BLaER1 (cell line): ENCODE results near the gene MTRR.

Source experiments
- H3K27ac ChIP-seq: shearing (Covaris generic); formaldehyde crosslinking; 2 replicates; pipeline ENCODE4 v1.8.1; 2022
- H3K27me3 ChIP-seq: shearing (Covaris generic); formaldehyde crosslinking; 2 replicates; pipeline ENCODE4 v1.8.1; 2022
- H3K36me3 ChIP-seq: shearing (Covaris generic); formaldehyde crosslinking; 2 replicates; pipeline ENCODE4 v1.8.1; 2022
- H3K4me1 ChIP-seq: shearing (Covaris generic); formaldehyde crosslinking; 2 replicates; pipeline ENCODE4 v1.8.1; 2022
- H3K4me2 ChIP-seq: shearing (Covaris generic); formaldehyde crosslinking; 2 replicates; pipeline ENCODE4 v1.8.1; 2022
- H3K4me3 ChIP-seq: shearing (Covaris generic); formaldehyde crosslinking; 2 replicates; pipeline ENCODE4 v1.8.1; 2022
- H3K9ac ChIP-seq: shearing (Covaris generic); formaldehyde crosslinking; 2 replicates; pipeline ENCODE4 v1.8.1; 2022
- H3K9me3 ChIP-seq: shearing (Covaris generic); formaldehyde crosslinking; 2 replicates; pipeline ENCODE4 v1.8.1; 2022
- H4K20me1 ChIP-seq: shearing (Covaris generic); formaldehyde crosslinking; 2 replicates; pipeline ENCODE4 v1.8.1; 2022
- Cebpa-rat ChIP-seq: shearing (Covaris generic); IDR thresholded peaks from 2 replicates; pipeline ENCODE4 v1.8.1; 2022

Gene MTRR

GRCh38 chr5:7873216-7873615 lies 4.3 kb downstream of the MTRR start:
- Histone ChIP-seq H4K20me1 (peaks cover 91% of the 10 kb centered on the region), H3K27me3 (no peaks in the 10 kb centered on the region), H3K4me1 (peaks cover 44% of the 10 kb centered on the region), H3K9me3 (no peaks in the 10 kb centered on the region), H3K27ac (no peak overlapping the region), H3K4me2 (peak overlapping the region; percentile 55), H3K4me3 (no peak overlapping the region), H3K9ac (peak overlapping the region; percentile 3; the same call in 1 of the 2 replicates), H3K36me3 (peaks cover 54% of the 10 kb centered on the region)
- no peak for TF ChIP-seq Cebpa-rat

- H3K27ac ChIP-seq: no peak overlapping the region
- H3K27me3 ChIP-seq: no peaks in the 10 kb centered on the region
- no peak for TF ChIP-seq Cebpa-rat
- H3K36me3 ChIP-seq: peaks cover 68% of the 10 kb centered on the region
- H3K9ac ChIP-seq: no peak overlapping the region
- no peaks in the 10 kb centered on the region for H3K9me3 ChIP-seq
- no peak overlapping the region for H3K4me2 ChIP-seq
- peaks cover 44% of the 10 kb centered on the region for H3K4me1 ChIP-seq
- H3K4me3 ChIP-seq: no peak overlapping the region
- H4K20me1 ChIP-seq: peaks cover 99% of the 10 kb centered on the region
Observed at GRCh38 chr5:7874639-7875038, 5.7 kb downstream of the MTRR start.

DNA sequence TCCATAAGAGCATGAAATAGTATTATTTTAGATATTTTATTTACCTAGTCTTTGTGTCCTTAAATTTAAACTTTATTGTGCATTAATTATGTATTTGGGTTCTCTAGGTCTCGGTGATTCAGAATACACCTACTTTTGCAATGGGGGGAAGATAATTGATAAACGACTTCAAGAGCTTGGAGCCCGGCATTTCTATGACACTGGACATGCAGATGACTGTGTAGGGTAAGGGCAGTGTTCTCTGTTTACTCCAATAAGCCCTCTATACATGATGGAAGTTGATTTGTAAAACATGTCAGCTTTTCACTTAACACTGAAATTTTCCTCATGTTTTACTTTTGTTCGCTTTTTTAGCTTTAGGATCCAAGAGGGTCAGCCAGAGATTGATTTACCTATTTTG lies 6.2 kb downstream of the MTRR start:
- Histone ChIP-seq H3K9me3 (no peaks in the 10 kb centered on the region), H3K4me3 (no peak overlapping the region), H3K36me3 (peaks cover 74% of the 10 kb centered on the region), H3K4me2 (no peak overlapping the region), H3K27me3 (no peaks in the 10 kb centered on the region), H4K20me1 (peaks cover 99% of the 10 kb centered on the region), H3K27ac (no peak overlapping the region), H3K9ac (no peak overlapping the region), H3K4me1 (peaks cover 39% of the 10 kb centered on the region)
- no peak for TF ChIP-seq Cebpa-rat

DNA sequence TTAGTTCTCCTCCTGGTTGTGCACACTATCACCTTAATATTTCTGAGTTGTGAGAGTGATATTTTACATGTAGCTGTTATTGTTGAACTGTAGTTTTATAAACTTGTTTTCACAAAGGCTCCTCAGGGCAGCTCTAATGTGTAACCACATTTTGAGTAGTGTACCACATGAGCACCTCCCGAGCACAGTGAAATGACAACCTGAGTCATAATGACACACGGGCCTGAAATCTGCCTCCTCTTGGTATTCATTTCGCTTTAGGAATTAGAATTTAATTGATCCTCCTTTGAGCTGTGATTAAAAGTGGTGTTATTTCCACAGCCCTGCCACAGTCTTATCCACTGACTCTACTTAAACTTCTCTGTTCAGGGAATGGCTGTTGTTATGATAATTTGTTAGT lies 7.9 kb downstream of the MTRR start:
- Histone ChIP-seq H3K4me2 (no peak overlapping the region), H3K4me1 (peaks cover 22% of the 10 kb centered on the region), H3K27ac (no peak overlapping the region), H3K9me3 (no peaks in the 10 kb centered on the region), H3K9ac (no peak overlapping the region), H3K27me3 (no peaks in the 10 kb centered on the region), H3K4me3 (no peak overlapping the region), H3K36me3 (peaks cover 84% of the 10 kb centered on the region), H4K20me1 (peaks cover 99% of the 10 kb centered on the region)
- TF ChIP-seq Cebpa-rat: no peak

- Histone ChIP-seq H3K9me3 (no peaks in the 10 kb centered on the region), H3K4me2 (no peak overlapping the region), H3K4me3 (no peak overlapping the region), H3K27ac (no peak overlapping the region), H3K27me3 (no peaks in the 10 kb centered on the region), H3K36me3 (peaks cover 94% of the 10 kb centered on the region), H4K20me1 (peaks cover 99% of the 10 kb centered on the region), H3K9ac (no peak overlapping the region), H3K4me1 (peaks cover 12% of the 10 kb centered on the region)
- TF ChIP-seq Cebpa-rat: no peak
Observed at GRCh38 chr5:7877851-7878250, 8.9 kb downstream of the MTRR start.

- Histone ChIP-seq H3K27ac (no peak overlapping the region), H3K9ac (no peak overlapping the region), H3K4me2 (no peak overlapping the region), H3K4me1 (peaks cover 6% of the 10 kb centered on the region), H3K4me3 (no peak overlapping the region), H4K20me1 (peaks cover 96% of the 10 kb centered on the region), H3K27me3 (no peaks in the 10 kb centered on the region), H3K9me3 (no peaks in the 10 kb centered on the region), H3K36me3 (peaks cover 100% of the 10 kb centered on the region)
- no peak for TF ChIP-seq Cebpa-rat
Observed at GRCh38 chr5:7878381-7878873, 9.5 kb downstream of the MTRR start.

- Histone ChIP-seq H3K4me2 (no peak overlapping the region), H3K27me3 (no peaks in the 10 kb centered on the region), H3K4me1 (no peaks in the 10 kb centered on the region), H4K20me1 (peaks cover 70% of the 10 kb centered on the region), H3K36me3 (peaks cover 96% of the 10 kb centered on the region), H3K9me3 (no peaks in the 10 kb centered on the region), H3K9ac (no peak overlapping the region), H3K27ac (no peak overlapping the region), H3K4me3 (no peak overlapping the region)
- 0 out of 2 replicates have a peak, but pooled peaks have one; percentile 28 for TF ChIP-seq Cebpa-rat
Observed at GRCh38 chr5:7881091-7881490, 12.1 kb downstream of the MTRR start.

- no peaks in the 10 kb centered on the region for H3K9me3 ChIP-seq
- no peak overlapping the region for H3K27ac ChIP-seq
- peaks cover 63% of the 10 kb centered on the region for H4K20me1 ChIP-seq
- no peak for TF ChIP-seq Cebpa-rat
- no peak overlapping the region for H3K4me3 ChIP-seq
- H3K4me1 ChIP-seq: no peaks in the 10 kb centered on the region
- H3K36me3 ChIP-seq: peaks cover 95% of the 10 kb centered on the region
- H3K9ac ChIP-seq: no peak overlapping the region
- no peaks in the 10 kb centered on the region for H3K27me3 ChIP-seq
- no peak overlapping the region for H3K4me2 ChIP-seq
Observed at GRCh38 chr5:7881816-7882215, 12.9 kb downstream of the MTRR start.

GRCh38 chr5:7882926-7883325 lies 14.0 kb downstream of the MTRR start:
- Histone ChIP-seq H4K20me1 (peaks cover 52% of the 10 kb centered on the region), H3K36me3 (peaks cover 89% of the 10 kb centered on the region), H3K4me3 (no peak overlapping the region), H3K27me3 (no peaks in the 10 kb centered on the region), H3K4me2 (no peak overlapping the region), H3K9me3 (no peaks in the 10 kb centered on the region), H3K27ac (no peak overlapping the region), H3K9ac (no peak overlapping the region), H3K4me1 (no peaks in the 10 kb centered on the region)
- no peak for TF ChIP-seq Cebpa-rat

- Histone ChIP-seq H4K20me1 (peaks cover 35% of the 10 kb centered on the region), H3K4me1 (no peaks in the 10 kb centered on the region), H3K4me2 (no peak overlapping the region), H3K9ac (no peak overlapping the region), H3K27me3 (no peaks in the 10 kb centered on the region; the same call in 1 of the 2 replicates), H3K36me3 (peaks cover 87% of the 10 kb centered on the region), H3K27ac (no peak overlapping the region), H3K9me3 (no peaks in the 10 kb centered on the region), H3K4me3 (no peak overlapping the region)
- TF ChIP-seq Cebpa-rat: no peak
Observed at GRCh38 chr5:7884491-7885267, 15.7 kb downstream of the MTRR start.
